ENCODE data around the gene CYP4F2.
"Not testable (repeated sequence)": the region's sequence is repeated elsewhere in the genome, so short reads cannot be mapped to it uniquely, and the experiment has no call there.

DNA sequence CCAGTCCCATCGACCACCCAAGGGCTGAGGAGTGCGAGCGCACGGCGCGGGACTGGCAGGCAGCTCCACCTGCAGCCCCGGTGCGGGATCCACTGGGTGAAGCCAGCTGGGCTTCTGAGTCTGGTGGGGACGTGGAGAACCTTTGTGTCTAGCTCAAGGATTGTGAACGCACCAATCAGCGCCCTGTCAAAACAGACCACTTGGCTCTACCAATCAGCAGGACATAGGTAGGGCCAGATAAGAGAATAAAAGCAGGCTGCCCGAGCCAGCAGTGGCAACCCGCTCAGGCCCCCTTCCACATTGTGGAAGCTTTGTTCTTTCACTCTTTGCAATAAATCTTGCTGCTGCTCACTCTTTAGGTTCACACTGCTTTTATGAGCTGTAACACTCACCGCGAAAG is 2.2 kb upstream of the CYP4F2 start:
- TF ChIP-seq, protein P1, sequence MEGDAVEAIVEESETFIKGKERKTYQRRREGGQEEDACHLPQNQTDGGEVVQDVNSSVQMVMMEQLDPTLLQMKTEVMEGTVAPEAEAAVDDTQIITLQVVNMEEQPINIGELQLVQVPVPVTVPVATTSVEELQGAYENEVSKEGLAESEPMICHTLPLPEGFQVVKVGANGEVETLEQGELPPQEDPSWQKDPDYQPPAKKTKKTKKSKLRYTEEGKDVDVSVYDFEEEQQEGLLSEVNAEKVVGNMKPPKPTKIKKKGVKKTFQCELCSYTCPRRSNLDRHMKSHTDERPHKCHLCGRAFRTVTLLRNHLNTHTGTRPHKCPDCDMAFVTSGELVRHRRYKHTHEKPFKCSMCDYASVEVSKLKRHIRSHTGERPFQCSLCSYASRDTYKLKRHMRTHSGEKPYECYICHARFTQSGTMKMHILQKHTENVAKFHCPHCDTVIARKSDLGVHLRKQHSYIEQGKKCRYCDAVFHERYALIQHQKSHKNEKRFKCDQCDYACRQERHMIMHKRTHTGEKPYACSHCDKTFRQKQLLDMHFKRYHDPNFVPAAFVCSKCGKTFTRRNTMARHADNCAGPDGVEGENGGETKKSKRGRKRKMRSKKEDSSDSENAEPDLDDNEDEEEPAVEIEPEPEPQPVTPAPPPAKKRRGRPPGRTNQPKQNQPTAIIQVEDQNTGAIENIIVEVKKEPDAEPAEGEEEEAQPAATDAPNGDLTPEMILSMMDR (IDR thresholded peaks at IDR 0.05): not testable (repeated sequence)
- TF ChIP-seq POLR2AphosphoS5 (IDR thresholded peaks at IDR 0.05); POLR2A (IDR thresholded peaks at IDR 0.05; ENCODE audit: low read depth); EP300 (IDR thresholded peaks at IDR 0.05): not testable (repeated sequence)

Measured in esophagus muscularis mucosa (tissue), 4 donors.